HCT116 (cell line): ENCODE results near the gene GSG1L. TPM values are rescaled to one million over a fixed set of nuclear protein-coding genes. Genes with fewer than 3 reads are reported as not detected.

Experiments
- ATAC-seq: fragments of 200-7000 bp; cut with Tn5 transposase; 2 replicates; pipeline ENCODE4 v1.9.1; 2020; ENCODE audit warnings: mild to moderate bottlenecking, moderate library complexity
- BruUV-seq: library from RNA; stranded (reverse); fragments of 400-500 nt; replicated peaks from 2 replicates; lab custom pipeline; 2021; lab: Mats Ljungman, UMichigan
- CTCF ChIA-PET: fragments of 300-600 bp; sonication (Branson Sonifier 250); formaldehyde crosslinking; loops from one replicate; lab custom pipeline; 2021; ENCODE audit warnings: antibody characterized with exemption; lab: Charles Lee
- POLR2A ChIA-PET: fragments of 300-600, 350-600 bp; sonication (Branson Sonifier 250); formaldehyde crosslinking; loops from one replicate; lab custom pipeline; 2021; ENCODE audit warnings: antibody characterized with exemption; lab: Charles Lee
- RAD21 ChIA-PET, 2 experiments: fragments of 300-600 bp; sonication (Branson Sonifier 250); formaldehyde crosslinking; loops; one replicate each; lab custom pipeline; 2023; ENCODE audit warnings: low total read pairs in 2 of 2; ENCODE audit not compliant: uncharacterized antibody in 2 of 2, unreplicated experiment in 2 of 2, low non-redundant PET in 1 of 2; lab: Charles Lee
- DNase-seq: peaks from one replicate; pipeline ENCODE4 v3.0.0-alpha.2; 2010; ENCODE audit warnings: low read depth, low spot score
- H2AFZ ChIP-seq: fragments of 200-600 bp; shearing (Covaris generic), sonication (generic); 2 replicates; pipeline ENCODE4 v1.6.1; 2017; ENCODE audit warnings: low read depth, mixed run types, mixed read lengths, antibody characterized with exemption, low read length; ENCODE audit not compliant: poor library complexity, severe bottlenecking
- H3K27ac ChIP-seq: 2 replicates; pipeline ENCODE4 v1.5.1; 2012; ENCODE audit warnings: low read depth, low read length
- H3K27me3 ChIP-seq: fragments of 200-600 bp; sonication (generic); 2 replicates; pipeline ENCODE4 v1.6.1; 2016; ENCODE audit warnings: mixed run types, low read length, mixed read lengths; ENCODE audit not compliant: insufficient read depth
- H3K36me3 ChIP-seq, 2 experiments: fragments of 200-500 bp in 1 of 2; fragments of 200-600 bp in 1 of 2; sonication (Bioruptor generic) in 1 of 2; sonication (generic) in 1 of 2; 2 replicates each; pipeline versions ENCODE4 v1.5.1 to v1.6.1; 2014 to 2016; ENCODE audit warnings: low read length in 2 of 2, inconsistent platforms in 1 of 2, mixed read lengths in 1 of 2, mixed run types in 1 of 2; ENCODE audit not compliant: insufficient read depth in 2 of 2, control insufficient read depth in 1 of 2
- H3K4me1 ChIP-seq, 2 experiments: fragments of 200-600 bp in 1 of 2; sonication (generic) in 1 of 2; 2 replicates each; pipeline versions ENCODE4 v1.5.1 to v1.6.1; 2012 to 2017; ENCODE audit warnings: low read length in 2 of 2, inconsistent platforms in 1 of 2, mild to moderate bottlenecking in 1 of 2, mixed read lengths in 1 of 2, mixed run types in 1 of 2, moderate library complexity in 1 of 2; ENCODE audit not compliant: insufficient read depth in 2 of 2, control insufficient read depth in 1 of 2
- H3K4me2 ChIP-seq: fragments of 200-600 bp; sonication (generic); 2 replicates; pipeline ENCODE4 v1.6.1; 2017; ENCODE audit warnings: mixed run types, low read length, mixed read lengths
- H3K4me3 ChIP-seq, 2 experiments: fragments of 200-600 bp in 1 of 2; sonication (generic) in 1 of 2; replicated peaks in 1 of 2; 2 replicates each; pipeline ENCODE4 v1.5.1; 2011 to 2016; ENCODE audit warnings: low read length in 2 of 2, control low read depth in 1 of 2, low read depth in 1 of 2, mild to moderate bottlenecking in 1 of 2, mixed read lengths in 1 of 2, mixed run types in 1 of 2
- H3K79me2 ChIP-seq: fragments of 200-600 bp; sonication (generic); 2 replicates; pipeline ENCODE4 v1.6.1; 2017; ENCODE audit warnings: mild to moderate bottlenecking, mixed run types, low read length, moderate library complexity, mixed read lengths; ENCODE audit not compliant: insufficient read depth
- H3K9ac ChIP-seq: fragments of 200-600 bp; sonication (generic); 2 replicates; pipeline ENCODE4 v1.6.1; 2016; ENCODE audit warnings: low read length, mixed read lengths
- H3K9me2 ChIP-seq: fragments of 200-600 bp; sonication (generic), shearing (Covaris generic); 2 replicates; pipeline ENCODE4 v1.6.1; 2017; ENCODE audit warnings: mixed run types, mild to moderate bottlenecking, moderate library complexity; ENCODE audit not compliant: insufficient read depth
- H3K9me3 ChIP-seq, 2 experiments: fragments of 200-500 bp in 1 of 2; fragments of 200-600 bp in 1 of 2; sonication (Bioruptor generic) in 1 of 2; sonication (generic) in 1 of 2; 2 replicates each; pipeline ENCODE4 v1.6.1; 2014 to 2017; ENCODE audit warnings: low read length in 2 of 2, mixed read lengths in 2 of 2, inconsistent platforms in 1 of 2, low read depth in 1 of 2, mild to moderate bottlenecking in 1 of 2, mixed run types in 1 of 2, moderate library complexity in 1 of 2; ENCODE audit not compliant: control insufficient read depth in 1 of 2, insufficient read depth in 1 of 2
- H4K20me1 ChIP-seq: fragments of 200-600 bp; sonication (generic), shearing (Covaris generic); 2 replicates; pipeline ENCODE4 v1.6.1; 2017; ENCODE audit warnings: mixed run types, mild to moderate bottlenecking, moderate library complexity; ENCODE audit not compliant: insufficient read depth
- ATF3 ChIP-seq: IDR thresholded peaks from 2 replicates; pipeline ENCODE4 v1.6.1; 2012
- CTCF ChIP-seq, 3 experiments: fragments of 200-600 bp in 1 of 3; sonication (generic) in 1 of 3; IDR thresholded peaks in 2 of 3; conservative IDR thresholded peaks in 1 of 3; 2 replicates each; pipeline ENCODE4 v1.5.1; 2012 to 2017; ENCODE audit warnings: low read depth in 2 of 3, low read length in 2 of 3, antibody characterized with exemption in 1 of 3, borderline replicate concordance in 1 of 3, control low read depth in 1 of 3, mild to moderate bottlenecking in 1 of 3, mixed read lengths in 1 of 3, mixed run types in 1 of 3, moderate library complexity in 1 of 3; ENCODE audit not compliant: insufficient read depth in 1 of 3
- EGR1 ChIP-seq: IDR thresholded peaks from 2 replicates; pipeline ENCODE4 v1.6.1; 2012; ENCODE audit warnings: low read depth
- ELF1 ChIP-seq: IDR thresholded peaks from 2 replicates; pipeline ENCODE4 v1.6.1; 2012; ENCODE audit warnings: low read depth, borderline replicate concordance
- EZH2phosphoT487 ChIP-seq: fragments of 200-600 bp; IDR thresholded peaks from 2 replicates; pipeline ENCODE4 v1.6.1; 2018; ENCODE audit warnings: antibody characterized with exemption, borderline replicate concordance
- FOSL1 ChIP-seq: IDR thresholded peaks from 2 replicates; pipeline ENCODE4 v1.6.1; 2012; ENCODE audit warnings: low read depth
- POLR2A ChIP-seq: IDR thresholded peaks from 2 replicates; pipeline ENCODE4 v1.7.0; 2011; ENCODE audit warnings: borderline replicate concordance; ENCODE audit not compliant: insufficient read depth, insufficient read length; ENCODE audit errors: extremely low read depth
- RAD21 ChIP-seq: IDR thresholded peaks from 2 replicates; pipeline ENCODE4 v1.6.1; 2012; ENCODE audit warnings: low read depth, mild to moderate bottlenecking
- REST ChIP-seq: IDR thresholded peaks from 2 replicates; pipeline ENCODE4 v1.6.1; 2012; ENCODE audit warnings: low read depth
- SIN3A ChIP-seq: IDR thresholded peaks from 2 replicates; pipeline ENCODE4 v1.6.1; 2012; ENCODE audit warnings: low read depth
- SP1 ChIP-seq: IDR thresholded peaks from 2 replicates; pipeline ENCODE4 v1.6.1; 2012; ENCODE audit warnings: low read depth
- TCF7L2 ChIP-seq: IDR thresholded peaks from 2 replicates; pipeline ENCODE4 v1.7.0; 2011; ENCODE audit warnings: borderline replicate concordance, inconsistent platforms; ENCODE audit not compliant: insufficient read depth, insufficient read length; ENCODE audit errors: extremely low read depth
- YY1 ChIP-seq: IDR thresholded peaks from 2 replicates; pipeline ENCODE4 v1.6.1; 2011; ENCODE audit warnings: low read length, low read depth, moderate library complexity, mild to moderate bottlenecking; ENCODE audit not compliant: insufficient replicate concordance; ENCODE audit errors: extremely low read depth
- ZFX ChIP-seq: fragments of 450-650 bp; IDR thresholded peaks from 2 replicates; pipeline ENCODE4 v1.6.1; 2017
- intact Hi-C: fragments of 100-400 bp; cut with micrococcal nuclease; formaldehyde crosslinking; loops from 2 replicates; pipeline ENCODE4 v1.10.0; 2022
- total RNA-seq: library from RNA; stranded (reverse); gene quantifications from one replicate; pipeline ENCODE4 v1.2.1, GENCODE V29; 2021; ENCODE audit not compliant: unreplicated experiment
- TF ChIP-seq, protein P1 (sequence below): IDR thresholded peaks from 2 replicates; pipeline ENCODE4 v1.6.1; 2012

GSG1L gene
- total RNA-seq, 1 experiment from 2014 or later: not detected

DNA sequence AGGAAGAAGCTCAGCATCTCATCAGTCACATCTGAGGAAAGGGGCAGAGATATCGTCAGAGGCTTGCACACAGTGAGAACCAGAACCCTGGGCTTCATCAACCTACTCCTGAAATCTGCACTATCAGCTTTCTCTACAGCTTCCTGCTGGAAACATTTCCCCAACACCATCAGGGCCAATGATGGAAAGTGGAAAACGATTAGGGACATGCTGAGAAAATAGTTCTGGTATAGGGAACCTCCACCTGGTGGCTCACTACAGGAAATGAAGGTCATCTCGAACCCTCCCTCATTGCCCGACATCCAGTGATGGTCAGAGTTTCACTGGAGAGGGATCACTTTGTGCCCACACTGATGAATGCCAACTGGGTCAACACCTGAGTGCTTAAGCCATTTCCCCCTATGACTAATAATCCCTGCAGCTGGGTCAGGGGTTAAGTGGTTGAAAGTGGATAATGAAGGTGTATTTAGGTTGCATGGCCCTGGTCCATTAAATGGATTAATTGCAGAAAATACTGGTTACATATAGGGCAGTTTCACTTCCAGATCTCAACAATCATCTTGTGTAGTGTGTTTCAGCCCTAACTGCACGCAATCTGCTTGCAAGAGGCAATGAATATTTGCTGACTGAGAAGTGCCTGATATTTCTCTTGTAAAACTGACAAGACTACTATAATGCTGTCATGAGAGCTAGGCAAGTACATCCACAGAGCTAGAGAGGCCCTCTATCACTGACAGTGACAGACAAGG lies 43.1 kb upstream of the GSG1L start:
- H3K4me1 ChIP-seq: no peaks in the 10 kb centered on the region
- no peak for TF ChIP-seq RAD21
- TF ChIP-seq, protein P1, sequence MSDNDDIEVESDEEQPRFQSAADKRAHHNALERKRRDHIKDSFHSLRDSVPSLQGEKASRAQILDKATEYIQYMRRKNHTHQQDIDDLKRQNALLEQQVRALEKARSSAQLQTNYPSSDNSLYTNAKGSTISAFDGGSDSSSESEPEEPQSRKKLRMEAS: no peak
- TF ChIP-seq SIN3A: no peak
- no peak for TF ChIP-seq ATF3
- no peak for TF ChIP-seq EZH2phosphoT487
- TF ChIP-seq TCF7L2: no peak
- no peak for TF ChIP-seq CTCF (IDR thresholded peaks at IDR 0.05 in 2 of 3, conservative IDR thresholded peaks at IDR 0.05 in 1 of 3; ENCODE audit: borderline replicate concordance in 1 of 3, insufficient read depth in 1 of 3, low read depth in 2 of 3, low read length in 2 of 3)
- TF ChIP-seq ZFX: no peak
- TF ChIP-seq SP1: no peak
- no peak for TF ChIP-seq POLR2A
- TF ChIP-seq YY1: no peak
- TF ChIP-seq ELF1: no peak
- TF ChIP-seq FOSL1: no peak
- TF ChIP-seq EGR1: no peak
- no peak for TF ChIP-seq REST
- ChIA-PET POLR2A (no interaction called here), RAD21 (no interaction called here), CTCF (no interaction called here)
- H2AFZ ChIP-seq: no peak overlapping the region
- no peak for ATAC-seq
- no peak overlapping the region for H3K4me2 ChIP-seq
- peaks cover 35% of the 10 kb centered on the region for H3K79me2 ChIP-seq
- intact Hi-C loops: no loop called here
- H3K36me3 ChIP-seq: peaks cover 71 to 77% of the 10 kb centered on the region in 2 experiments
- H3K27me3 ChIP-seq: no peaks in the 10 kb centered on the region
- H3K4me3 ChIP-seq: no peak overlapping the region
- H3K27ac ChIP-seq: no peak overlapping the region
- no TSS peak for BruUV-seq
- no peak overlapping the region for H3K9ac ChIP-seq
- no peaks in the 10 kb centered on the region for H3K9me2 ChIP-seq
- no peaks in the 10 kb centered on the region for H3K9me3 ChIP-seq
- peaks cover 7% of the 10 kb centered on the region; the same call in 1 of the 2 replicates for H4K20me1 ChIP-seq
- no peak for DNase-seq
